Activated B cell treated with CpG ODN at 0.5 μM for 24 hours (primary cell): ENCODE measurements around the gene SBNO2. TPM values are rescaled to one million over a fixed set of nuclear protein-coding genes. Genes with fewer than 3 reads are reported as not detected.

Source experiments
- ATAC-seq: fragments of 200-7000 bp; cut with Tn5 transposase; one replicate; pipeline ENCODE4 v1.10.0; 2021; ENCODE audit warnings: low read depth, mild to moderate bottlenecking, moderate library complexity
- CTCF ChIA-PET: fragments of 350-600 bp; sonication (Branson Sonifier 250); formaldehyde crosslinking; loops from one replicate; lab custom pipeline; 2021; ENCODE audit warnings: antibody characterized with exemption; lab: Charles Lee
- POLR2A ChIA-PET: fragments of 350-600 bp; sonication (Branson Sonifier 250); formaldehyde crosslinking; loops from one replicate; lab custom pipeline; 2021; ENCODE audit warnings: antibody characterized with exemption; lab: Charles Lee
- DNase-seq: peaks from one replicate; pipeline ENCODE4 v3.0.0; 2022
- H3K27ac Mint-ChIP-seq: one replicate; pipeline ENCODE4 v1.8.0; 2020; ENCODE audit warnings: mixed read lengths
- H3K27me3 Mint-ChIP-seq: one replicate; pipeline ENCODE4 v1.8.0; 2021; ENCODE audit warnings: mixed read lengths
- H3K36me3 Mint-ChIP-seq: one replicate; pipeline ENCODE4 v1.8.0; 2021; ENCODE audit warnings: low read depth, mixed read lengths
- H3K4me1 Mint-ChIP-seq: one replicate; pipeline ENCODE4 v1.8.0; 2021; ENCODE audit warnings: mixed read lengths
- H3K4me3 Mint-ChIP-seq: one replicate; pipeline ENCODE4 v1.8.0; 2020; ENCODE audit warnings: mild to moderate bottlenecking, mixed read lengths
- H3K9me3 Mint-ChIP-seq: one replicate; pipeline ENCODE4 v1.8.0; 2020; ENCODE audit warnings: mixed read lengths
- CTCF ChIP-seq: fragments of 200-600 bp; IDR thresholded peaks from one replicate; pipeline ENCODE4 v1.8.0; 2022; ENCODE audit warnings: antibody characterized with exemption, mild to moderate bottlenecking
- intact Hi-C: fragments of 100-400 bp; cut with micrococcal nuclease; formaldehyde crosslinking; loops from one replicate; pipeline ENCODE4 v1.15.1; 2024
- total RNA-seq: library from RNA; stranded (reverse); gene quantifications from 2 replicates; pipeline ENCODE4 v1.2.3, GENCODE V29; 2022

SBNO2 gene
- total RNA-seq, 1 donor from 2014 or later: 127 TPM

- intact Hi-C loops: loop anchor here (5.0 kb wide), 1 partner anchor 68 kb away; the partner anchor contains the start of gene GPX4
- POLR2A ChIA-PET: no interaction called here
- peaks cover 19% of the 10 kb centered on the region for H3K36me3 Mint-ChIP-seq
- CTCF ChIA-PET: no interaction called here
- no peak overlapping the region for H3K27ac Mint-ChIP-seq
- DNase-seq (no peak), ATAC-seq (no peak)
- no peak for TF ChIP-seq CTCF
- H3K4me1 Mint-ChIP-seq: peaks cover 29% of the 10 kb centered on the region
- no peaks in the 10 kb centered on the region for H3K27me3 Mint-ChIP-seq
- no peak overlapping the region for H3K4me3 Mint-ChIP-seq
- H3K9me3 Mint-ChIP-seq: no peaks in the 10 kb centered on the region
Measured at GRCh38 chr19:1169921-1170885, 3.9 kb downstream of the SBNO2 start.

GRCh38 chr19:1169411-1169791, 4.7 kb downstream of the SBNO2 start:
- CTCF ChIA-PET: no interaction called here
- Mint-ChIP-seq H3K4me3 (no peak overlapping the region), H3K27ac (no peak overlapping the region), H3K4me1 (peaks cover 28% of the 10 kb centered on the region), H3K27me3 (no peaks in the 10 kb centered on the region), H3K9me3 (no peaks in the 10 kb centered on the region), H3K36me3 (peaks cover 19% of the 10 kb centered on the region)
- ATAC-seq (no peak), DNase-seq (no peak)
- no peak for TF ChIP-seq CTCF
- POLR2A ChIA-PET: no interaction called here
- intact Hi-C loops: no loop called here

- ChIA-PET CTCF (no interaction called here), POLR2A (no interaction called here)
- Mint-ChIP-seq H3K4me3 (no peak overlapping the region), H3K36me3 (peaks cover 19% of the 10 kb centered on the region), H3K27ac (no peak overlapping the region), H3K4me1 (peaks cover 26% of the 10 kb centered on the region), H3K27me3 (no peaks in the 10 kb centered on the region), H3K9me3 (no peaks in the 10 kb centered on the region)
- DNase-seq: no peak
- no peak for ATAC-seq
- intact Hi-C loops: no loop called here
- no peak for TF ChIP-seq CTCF
Measured at GRCh38 chr19:1168572-1169410, 5.3 kb downstream of the SBNO2 start.

- POLR2A ChIA-PET: no interaction called here
- Mint-ChIP-seq H3K9me3 (no peaks in the 10 kb centered on the region), H3K4me3 (no peak overlapping the region), H3K4me1 (peaks cover 25% of the 10 kb centered on the region), H3K27ac (no peak overlapping the region), H3K27me3 (no peaks in the 10 kb centered on the region), H3K36me3 (peaks cover 21% of the 10 kb centered on the region)
- CTCF ChIA-PET: no interaction called here
- ATAC-seq: no peak
- TF ChIP-seq CTCF: no peak
- intact Hi-C loops: no loop called here
- DNase-seq: no peak
Measured at GRCh38 chr19:1167687-1168571, 6.1 kb downstream of the SBNO2 start.
